Keratinocyte (primary cell): ENCODE measurements around the gene OLFML2B.

Experiments
- CTCF ChIP-seq, 3 experiments: IDR thresholded peaks in 1 of 3; conservative IDR thresholded peaks in 1 of 3; optimal IDR thresholded peaks in 1 of 3; 2 replicates in 2 of 3; 3 replicates in 1 of 3; pipeline versions ENCODE3 to v1.5.1; 2011; ENCODE audit warnings: low read length in 3 of 3, mild to moderate bottlenecking in 3 of 3, moderate library complexity in 2 of 3, control low read depth in 1 of 3, inconsistent platforms in 1 of 3; ENCODE audit not compliant: insufficient read depth in 2 of 3; ENCODE audit errors: extremely low read depth in 1 of 3
- EZH2 ChIP-seq: IDR thresholded peaks from one replicate; pipeline ENCODE4 v1.6.1; 2012; ENCODE audit warnings: inconsistent platforms, mild to moderate bottlenecking, low read length, moderate library complexity

- TF ChIP-seq CTCF (optimal IDR thresholded peaks at IDR 0.05 in 1 of 3, IDR thresholded peaks at IDR 0.05 in 1 of 3, conservative IDR thresholded peaks at IDR 0.05 in 1 of 3; ENCODE audit: extremely low read depth in 1 of 3, insufficient read depth in 2 of 3, low read length in 3 of 3) (no peak), EZH2 (no peak)
Observed at GRCh38 chr1:162019006-162019405, 4.7 kb downstream of the OLFML2B start.
